K562 treated with DMSO at 1 percent for 48 hours (cell line): ENCODE results near the gene ZBTB37. TPM values are rescaled to one million over a fixed set of nuclear protein-coding genes. Genes with fewer than 3 reads are reported as not detected.

Source experiments
- total RNA-seq: library from RNA; unstranded; fragments of 300-600 nt; gene quantifications from 2 replicates; pipeline ENCODE4 v1.2.3, GENCODE V29; 2022; ENCODE audit warnings: low replicate concordance; ENCODE audit errors: extremely low read depth

The ZBTB37 gene, protein sequence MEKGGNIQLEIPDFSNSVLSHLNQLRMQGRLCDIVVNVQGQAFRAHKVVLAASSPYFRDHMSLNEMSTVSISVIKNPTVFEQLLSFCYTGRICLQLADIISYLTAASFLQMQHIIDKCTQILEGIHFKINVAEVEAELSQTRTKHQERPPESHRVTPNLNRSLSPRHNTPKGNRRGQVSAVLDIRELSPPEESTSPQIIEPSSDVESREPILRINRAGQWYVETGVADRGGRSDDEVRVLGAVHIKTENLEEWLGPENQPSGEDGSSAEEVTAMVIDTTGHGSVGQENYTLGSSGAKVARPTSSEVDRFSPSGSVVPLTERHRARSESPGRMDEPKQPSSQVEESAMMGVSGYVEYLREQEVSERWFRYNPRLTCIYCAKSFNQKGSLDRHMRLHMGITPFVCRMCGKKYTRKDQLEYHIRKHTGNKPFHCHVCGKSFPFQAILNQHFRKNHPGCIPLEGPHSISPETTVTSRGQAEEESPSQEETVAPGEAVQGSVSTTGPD
- total RNA-seq = not detected in 2 replicates

DNA sequence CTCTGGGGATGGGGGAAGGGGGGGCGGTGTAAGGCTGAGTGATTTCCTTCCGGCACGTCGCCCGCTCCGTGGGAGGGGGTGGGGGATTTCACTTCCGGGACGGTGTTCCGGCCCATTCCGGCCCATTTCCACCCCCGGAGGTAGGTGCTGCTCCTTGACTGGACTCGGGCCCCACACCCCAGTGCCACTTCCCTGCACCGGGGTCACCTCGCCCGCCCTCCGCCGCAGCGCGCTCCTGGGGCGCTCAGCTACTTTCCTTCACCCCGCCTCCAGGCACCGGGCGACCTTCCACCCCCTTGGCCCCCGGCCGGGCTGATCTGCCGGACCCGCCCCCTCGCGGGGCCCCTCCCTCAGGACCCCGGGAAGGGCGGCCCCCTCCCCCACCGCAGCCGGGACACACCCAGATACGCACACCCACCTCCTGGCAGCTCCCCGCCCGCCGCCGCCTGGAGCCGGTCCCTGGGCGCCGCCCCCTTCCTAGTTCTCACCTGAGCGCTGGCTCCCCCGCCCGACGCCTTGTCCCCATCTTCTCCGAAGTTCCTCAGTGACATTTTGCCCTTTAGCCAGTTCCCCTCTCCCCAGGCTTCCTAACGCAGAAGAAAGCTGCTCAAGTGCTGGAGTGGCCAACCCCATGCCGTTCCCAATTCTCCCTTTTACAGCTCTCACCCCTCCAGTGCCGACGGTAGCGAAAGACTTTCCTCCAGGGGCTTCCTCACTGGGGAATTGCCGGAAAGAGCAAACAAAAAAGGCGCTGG lies at the start of gene ZBTB37:
TSS of gene ZBTB37 (plus strand) at position 115 of the 755 bp plus-strand sequence. CDS start 1,846 bp downstream, outside the sequence.

DNA sequence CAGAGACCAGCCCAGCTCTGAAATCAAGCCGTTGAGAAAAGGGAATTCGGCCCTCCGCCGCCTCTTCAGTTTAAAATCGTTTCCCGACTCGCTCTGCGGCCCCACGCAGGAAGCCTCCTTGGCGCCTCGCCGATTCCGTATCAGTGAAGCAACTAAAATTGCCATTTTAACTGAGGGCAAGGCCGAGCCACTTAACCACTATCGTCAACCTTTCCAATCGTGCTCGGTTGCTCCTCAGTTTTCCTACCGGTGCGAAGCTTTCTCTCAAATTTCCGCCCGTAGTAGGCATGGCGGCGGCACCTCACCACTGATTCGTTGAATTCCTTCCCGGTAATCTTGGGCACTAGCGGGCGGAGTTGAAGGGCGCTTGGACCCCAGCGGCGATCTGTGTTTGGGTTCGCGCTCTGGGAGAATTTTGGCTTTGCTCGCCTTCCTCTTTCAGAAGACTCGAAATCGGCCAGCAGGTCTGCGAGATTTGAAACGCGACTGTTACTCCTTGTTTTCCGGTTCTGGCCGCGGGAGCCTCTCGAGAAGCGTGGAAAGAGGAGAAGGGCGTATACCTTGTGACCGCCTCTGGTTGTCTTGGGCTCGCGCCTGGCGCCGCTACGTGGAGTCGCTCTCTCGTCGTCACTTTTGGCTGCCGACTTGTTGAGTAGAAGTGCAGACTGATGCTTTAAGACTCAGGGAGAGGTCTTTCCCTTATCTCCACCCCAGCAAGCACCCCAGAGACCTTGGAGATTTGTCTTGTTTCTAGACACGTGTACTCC lies 43.7 kb upstream of the ZBTB37 start, which contains the start of the genes CENPL and DARS2:
TSS of gene CENPL (minus strand) at position 569 of the 767 bp plus-strand sequence. CDS start 13,584 bp downstream, outside the sequence.
TSS of gene DARS2 (plus strand) at position 359 of the 767 bp plus-strand sequence. CDS start 557 bp downstream, outside the sequence.

DNA sequence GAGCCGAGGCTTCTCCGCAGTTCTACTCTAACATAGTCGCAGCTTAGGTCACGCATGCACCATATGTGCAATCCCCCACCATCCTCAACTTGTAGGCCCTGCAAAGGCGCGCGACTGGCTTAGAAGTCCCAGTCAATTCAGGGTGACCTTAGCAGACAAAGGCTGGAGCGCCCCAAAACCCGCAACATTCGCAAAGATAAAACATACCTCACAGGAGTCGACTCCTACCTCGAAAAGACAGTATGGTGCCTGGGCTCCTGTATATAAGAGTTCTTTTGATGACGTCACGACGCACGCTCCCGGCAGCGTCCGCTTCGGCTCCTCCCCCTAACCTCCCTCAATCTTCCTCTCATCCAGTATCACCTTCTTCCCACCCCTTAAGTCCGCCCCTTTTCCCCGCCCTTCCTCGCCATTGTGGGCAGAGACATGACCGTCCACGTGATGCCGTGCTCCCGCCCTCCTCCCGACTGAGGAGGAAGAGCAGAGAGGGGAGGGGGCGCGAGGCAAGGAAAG lies 371 bp upstream of the ZBTB37 start, which contains the start of gene GAS5:
TSS of gene GAS5 (minus strand) at position 237 of the 513 bp plus-strand sequence.

DNA sequence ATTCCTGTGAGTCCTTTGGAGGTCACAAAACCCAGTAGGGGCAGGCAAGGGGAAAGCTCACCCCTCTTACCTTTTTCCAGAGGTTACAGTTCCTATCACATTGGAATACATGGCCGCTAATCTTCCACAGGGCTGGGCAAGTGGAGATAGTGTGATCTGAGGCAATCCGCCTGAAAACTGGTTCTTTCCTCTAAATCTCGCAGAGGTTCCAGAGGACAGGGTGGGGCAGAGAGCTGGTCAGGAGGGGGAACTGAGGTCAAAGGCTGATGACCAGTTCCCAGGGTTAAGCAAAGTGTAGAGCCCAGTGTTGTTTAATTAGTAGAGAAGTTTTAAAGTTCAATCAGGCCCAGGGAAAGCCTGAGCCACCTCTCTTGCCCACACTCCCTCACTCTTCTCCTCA lies 49.0 kb downstream of the ZBTB37 start, which contains the start of gene SERPINC1:
TSS of gene SERPINC1 (minus strand) at position 179 of the 400 bp plus-strand sequence. CDS start at position 111, 68 bp downstream.

Other genes starting within 250 kb of the ZBTB37 start
- not detected in 2 replicates for gene TEX50, start 233.0 kb upstream of the ZBTB37 start, total RNA-seq
- gene ANKRD45, start 198.5 kb upstream of the ZBTB37 start, total RNA-seq = not detected in 2 replicates
- not detected in 2 replicates for gene KLHL20, start 153.4 kb upstream of the ZBTB37 start, total RNA-seq
- gene DARS2, start 43.7 kb upstream of the ZBTB37 start, total RNA-seq = not detected in 2 replicates
- not detected in 2 replicates for gene CENPL, start 43.5 kb upstream of the ZBTB37 start, total RNA-seq
- not detected in 2 replicates for gene GAS5, start 391 bp upstream of the ZBTB37 start, total RNA-seq
- not detected in 2 replicates for gene SERPINC1, start 48.9 kb downstream of the ZBTB37 start, total RNA-seq
- gene RC3H1, start 154.0 kb downstream of the ZBTB37 start, total RNA-seq = not detected in 2 replicates